ENCODE results near the gene ZNF341.
A peak's percentile ranks its signal among the peaks of the same experiment; 100 is the strongest.

DNA sequence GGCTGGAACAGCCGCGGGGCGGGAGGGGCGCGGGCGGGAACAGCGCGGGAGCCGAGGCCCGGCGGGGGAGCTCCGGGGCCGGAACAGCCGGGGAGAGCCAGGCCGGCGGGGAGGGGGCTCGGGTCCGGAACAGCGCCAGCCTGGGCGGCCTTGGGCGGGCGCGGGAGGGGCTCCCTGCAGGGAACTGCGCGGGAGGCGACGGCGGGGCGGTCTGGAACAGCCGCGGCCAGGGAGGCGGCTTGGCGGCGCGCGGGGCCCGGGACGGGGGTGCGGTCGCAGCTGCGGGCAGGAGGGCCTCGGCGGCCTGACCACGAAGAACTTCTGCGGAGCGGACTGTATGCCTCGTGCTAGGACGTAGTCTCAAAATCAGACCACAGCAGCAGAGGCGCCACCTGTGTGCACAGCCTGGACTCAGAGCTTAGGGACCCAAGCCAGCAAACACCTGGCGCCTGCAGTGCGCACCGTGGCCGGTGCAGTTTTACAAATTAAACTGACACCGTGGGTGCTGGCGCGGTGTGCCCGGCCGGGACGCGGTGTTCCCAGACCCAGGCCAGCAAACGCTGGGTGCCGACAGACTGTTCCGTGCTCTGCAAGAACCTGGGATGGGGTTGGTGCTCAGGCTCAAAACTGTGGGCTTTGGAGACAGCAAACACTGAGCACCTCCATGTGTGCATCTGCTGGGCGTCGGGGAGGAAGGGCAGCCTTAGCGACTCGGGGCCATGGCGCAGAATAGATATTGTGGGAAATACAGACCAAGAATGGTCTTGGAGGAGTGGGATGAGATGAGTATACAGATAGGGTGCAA lies 572 bp downstream of the ZNF341 start:
- peak; percentile 37; the same call in 1 of the 2 replicates for TF ChIP-seq GATA2 (IDR thresholded peaks at IDR 0.05; ENCODE audit: low read depth, low read length)
- TF ChIP-seq GATA3 (IDR thresholded peaks at IDR 0.05; ENCODE audit: low read depth, low read length), result no peak
